A549 (cell line): ENCODE results near the gene GALNT18. TPM values are rescaled to one million over a fixed set of nuclear protein-coding genes. Genes with fewer than 3 reads are reported as not detected.

Experiments used
- ATAC-seq, 2 experiments: fragments of 200-7000 bp in 1 of 2; fragments of >200 bp in 1 of 2; cut with Nextera tagmentation in 1 of 2; cut with Tn5 transposase in 1 of 2; 3 replicates each; pipeline versions ENCODE4 v1.8.0 to v1.9.1; 2018 to 2020; ENCODE audit warnings: mild to moderate bottlenecking in 1 of 2, moderate library complexity in 1 of 2
- CTCF ChIA-PET: fragments of 300-600 bp; sonication (Branson Sonifier 250); formaldehyde crosslinking; extraction: SDS; loops from one replicate; lab custom pipeline; 2021; ENCODE audit warnings: antibody characterized with exemption, inconsistent platforms; lab: Yijun Ruan, JAX
- POLR2A ChIA-PET: fragments of 350-600 bp; formaldehyde crosslinking; extraction: SDS; loops from one replicate; lab custom pipeline; 2021; ENCODE audit warnings: antibody characterized with exemption, inconsistent platforms; lab: Yijun Ruan, JAX
- DNase-seq, 2 experiments: peaks; one replicate each; pipeline versions ENCODE4 v3.0.0 to v3.0.0-alpha.2; 2011 to 2016; ENCODE audit warnings: low read depth in 1 of 2, low spot score in 1 of 2
- FAIRE-seq: peaks from 2 replicates; lab custom pipeline; 2011; peaks lifted over from hg19 to GRCh38; lab: Jason Lieb, UNC
- H3K27ac ChIP-seq, 2 experiments: fragments of >200 bp; sonication (Bioruptor Twin); formaldehyde crosslinking; 3 replicates each; pipeline ENCODE4 v1.5.1; 2016 to 2017
- H3K4me1 ChIP-seq: fragments of >200 bp; sonication (Bioruptor Twin); formaldehyde crosslinking; 3 replicates; pipeline ENCODE4 v1.6.1; 2016
- H3K4me2 ChIP-seq: fragments of >200 bp; sonication (Bioruptor Twin); formaldehyde crosslinking; 3 replicates; pipeline ENCODE4 v1.6.1; 2016
- H3K4me3 ChIP-seq: fragments of >200 bp; sonication (Bioruptor Twin); formaldehyde crosslinking; 3 replicates; pipeline ENCODE4 v1.5.1; 2016
- H3K9me3 ChIP-seq: fragments of >200 bp; sonication (Bioruptor Twin); formaldehyde crosslinking; 3 replicates; pipeline ENCODE4 v1.6.1; 2016
- ATOH8 ChIP-seq: fragments of 250-450 bp; sonication (Bioruptor Pico); IDR thresholded peaks from 2 replicates; pipeline ENCODE4 v1.5.0; 2020; ENCODE audit warnings: low read depth, mild to moderate bottlenecking, moderate library complexity
- BHLHE40 ChIP-seq: IDR thresholded peaks from 2 replicates; pipeline ENCODE4 v1.6.1; 2012; ENCODE audit warnings: low read depth, low read length, inconsistent platforms
- ELK1 ChIP-seq: fragments of 150-350 bp; IDR thresholded peaks from 2 replicates; pipeline ENCODE4 v1.6.1; 2014; ENCODE audit warnings: low read depth, mild to moderate bottlenecking, low read length
- EP300 ChIP-seq, 2 experiments: fragments of >200 bp; sonication (Bioruptor Twin); formaldehyde crosslinking; IDR thresholded peaks; 2 replicates in 1 of 2; 3 replicates in 1 of 2; pipeline ENCODE4 v1.6.1; 2016 to 2017
- FOSL2 ChIP-seq, 2 experiments: fragments of 450-650 bp in 1 of 2; fragments of >200 bp in 1 of 2; sonication (Bioruptor Twin) in 1 of 2; formaldehyde crosslinking; IDR thresholded peaks; 2 replicates each; pipeline versions ENCODE4 v1.5.0 to v1.6.1; 2016 to 2020; ENCODE audit warnings: mild to moderate bottlenecking in 1 of 2, moderate library complexity in 1 of 2
- GATA3 ChIP-seq: IDR thresholded peaks from 2 replicates; pipeline ENCODE4 v1.6.1; 2012; ENCODE audit warnings: borderline replicate concordance
- HMGXB4 ChIP-seq: fragments of 250-450 bp; sonication (Bioruptor Pico); IDR thresholded peaks from 2 replicates; pipeline ENCODE4 v1.5.0; 2021; ENCODE audit warnings: mild to moderate bottlenecking, moderate library complexity, borderline replicate concordance
- HOXB13 ChIP-seq: fragments of 250-450 bp; sonication (Bioruptor Pico); IDR thresholded peaks from 2 replicates; pipeline ENCODE4 v1.5.0; 2020; ENCODE audit warnings: low read depth, mild to moderate bottlenecking, moderate library complexity
- HOXB5 ChIP-seq: fragments of 250-450 bp; sonication (Bioruptor Pico); IDR thresholded peaks from 2 replicates; pipeline ENCODE4 v1.5.0; 2020; ENCODE audit warnings: mild to moderate bottlenecking, moderate library complexity
- JUNB ChIP-seq: fragments of >200 bp; sonication (Bioruptor Twin); formaldehyde crosslinking; IDR thresholded peaks from 2 replicates; pipeline ENCODE4 v1.6.1; 2016
- MAX ChIP-seq: IDR thresholded peaks from 2 replicates; pipeline ENCODE4 v1.6.1; 2012
- MAZ ChIP-seq: fragments of 150-350 bp; IDR thresholded peaks from 2 replicates; pipeline ENCODE4 v1.6.1; 2014; ENCODE audit warnings: antibody characterized with exemption, low read depth, low read length, borderline replicate concordance
- NR3C1 ChIP-seq: fragments of >200 bp; sonication (Bioruptor Twin); formaldehyde crosslinking; IDR thresholded peaks from 3 replicates; pipeline ENCODE4 v1.6.1; 2017
- PBX3 ChIP-seq: IDR thresholded peaks from 2 replicates; pipeline ENCODE4 v1.6.1; 2012
- PHF8 ChIP-seq: fragments of 200-600 bp; sonication (generic); IDR thresholded peaks from 2 replicates; pipeline ENCODE4 v1.6.1; 2016; ENCODE audit warnings: low read depth, mild to moderate bottlenecking, antibody characterized with exemption, moderate library complexity, borderline replicate concordance
- POLR2A ChIP-seq: IDR thresholded peaks from 2 replicates; pipeline ENCODE4 v1.6.1; 2012; ENCODE audit warnings: mild to moderate bottlenecking, low read length
- RARB ChIP-seq: fragments of 250-450 bp; sonication (Bioruptor Pico); IDR thresholded peaks from 2 replicates; pipeline ENCODE4 v1.8.0; 2021; ENCODE audit warnings: mild to moderate bottlenecking, moderate library complexity
- SMC3 ChIP-seq: fragments of >200 bp; sonication (Bioruptor Twin); formaldehyde crosslinking; IDR thresholded peaks from 3 replicates; pipeline ENCODE4 v1.6.1; 2018; ENCODE audit warnings: inconsistent platforms
- SREBF2 ChIP-seq: fragments of 450-650 bp; IDR thresholded peaks from 2 replicates; pipeline ENCODE4 v1.6.1; 2014; ENCODE audit warnings: mild to moderate bottlenecking, moderate library complexity
- ZFP36 ChIP-seq: fragments of 450-650 bp; IDR thresholded peaks from 2 replicates; pipeline ENCODE4 v1.6.1; 2014; ENCODE audit warnings: borderline replicate concordance; ENCODE audit not compliant: partially characterized antibody
- ZSCAN20 ChIP-seq: fragments of 250-450 bp; sonication (Bioruptor Pico); IDR thresholded peaks from 2 replicates; pipeline ENCODE4 v1.8.0; 2022; ENCODE audit warnings: mild to moderate bottlenecking, moderate library complexity
- WGBS: methylation state at CpG from one replicate; pipeline ENCODE4 v1.1.6; 2017; ENCODE audit errors: missing lambda C conversion rate; 5-methylcytosine and 5-hydroxymethylcytosine counted together
- polyA plus RNA-seq, 4 experiments: library from polyadenylated mRNA; depleted of rRNA in 3 of 4; stranded (reverse); fragments of >200 nt; fragmentation: RNase III in 1 of 4; extraction: RNeasy Plus Mini Kit Qiagen cat#74134 plus additional on column Dnase treatment in 1 of 4; gene quantifications; 2 replicates in 3 of 4; 3 replicates in 1 of 4; pipeline ENCODE4 v1.2.3, GENCODE V29; 2011 to 2017

Gene GALNT18
- polyA plus RNA-seq, 2 of the 4 experiments (the other 2 are of a cell fraction): 6.7 to 16.1 TPM

- Histone ChIP-seq H3K27ac (no peak overlapping the region), H3K4me1 (peaks cover 10% of the 10 kb centered on the region; the same call in 2 of the 3 replicates), H3K9me3 (no peaks in the 10 kb centered on the region), H3K4me2 (no peak overlapping the region), H3K4me3 (no peak overlapping the region)
- no peak for FAIRE-seq
- ChIA-PET CTCF (no interaction called here), POLR2A (no interaction called here)
- ATAC-seq: no peak
- 83% methylated on average over 8 of the region's 8 CpGs for WGBS
- TF ChIP-seq POLR2A: no peak
- no peak for DNase-seq
Measured at GRCh38 chr11:11592146-11592684, 29.6 kb downstream of the GALNT18 start.

GRCh38 chr11:11589437-11589836, 32.4 kb downstream of the GALNT18 start:
- DNase-seq (no peak), FAIRE-seq (no peak), ATAC-seq (no peak)
- H3K4me1 ChIP-seq: peaks cover 19% of the 10 kb centered on the region; the same call in 2 of the 3 replicates
- H3K4me2 ChIP-seq: no peak overlapping the region
- TF ChIP-seq JUNB: no peak
- no peak for TF ChIP-seq BHLHE40
- TF ChIP-seq SMC3: no peak
- TF ChIP-seq ZFP36: no peak
- ChIA-PET POLR2A (no interaction called here), CTCF (interaction anchor here (1.1 to 2.2 kb wide), 2 partner anchors 13 to 14 kb away, joined by 5 to 7 read pairs; no protein-coding TSS in a partner anchor)
- WGBS: 87% methylated on average over 4 of the region's 4 CpGs
- H3K27ac ChIP-seq: no peak overlapping the region
- no peak overlapping the region for H3K4me3 ChIP-seq
- no peaks in the 10 kb centered on the region for H3K9me3 ChIP-seq

GRCh38 chr11:11588891-11589290, 32.9 kb downstream of the GALNT18 start:
- ATAC-seq (no peak), DNase-seq (no peak), FAIRE-seq (no peak)
- TF ChIP-seq FOSL2 (IDR thresholded peaks at IDR 0.05) (no peak), FOSL2 (CRISPR knock-in tag; IDR thresholded peaks at IDR 0.05) (no peak)
- no peak overlapping the region for H3K4me2 ChIP-seq
- no peaks in the 10 kb centered on the region for H3K9me3 ChIP-seq
- POLR2A ChIA-PET: no interaction called here
- CTCF ChIA-PET: interaction anchor here (1.1 to 2.2 kb wide), 2 partner anchors 13 kb away, joined by 5 to 7 read pairs; no protein-coding TSS in a partner anchor
- WGBS: 88% methylated on average over 1 of the region's 1 CpG
- no peak overlapping the region for H3K4me3 ChIP-seq
- no peak overlapping the region for H3K27ac ChIP-seq
- peaks cover 24% of the 10 kb centered on the region for H3K4me1 ChIP-seq

GRCh38 chr11:11588243-11588642, 33.6 kb downstream of the GALNT18 start:
- POLR2A ChIA-PET: no interaction called here
- 62% methylated on average over 2 of the region's 2 CpGs for WGBS
- no peak for TF ChIP-seq JUNB
- no peak for TF ChIP-seq GATA3
- no peak for TF ChIP-seq FOSL2 (IDR thresholded peaks at IDR 0.05)
- no peak for TF ChIP-seq FOSL2 (CRISPR knock-in tag; IDR thresholded peaks at IDR 0.05)
- TF ChIP-seq NR3C1: no peak
- TF ChIP-seq MAX: no peak
- TF ChIP-seq HMGXB4 (CRISPR knock-in tag): no peak
- no peak for TF ChIP-seq PHF8
- TF ChIP-seq ZSCAN20: no peak
- no peak for TF ChIP-seq SREBF2
- TF ChIP-seq HOXB13 (CRISPR knock-in tag): no peak
- no peak for TF ChIP-seq EP300 (IDR thresholded peaks at IDR 0.05)
- TF ChIP-seq ELK1: no peak
- TF ChIP-seq HOXB5 (CRISPR knock-in tag): no peak
- TF ChIP-seq MAZ: no peak
- TF ChIP-seq PBX3: no peak
- no peak for TF ChIP-seq RARB
- no peak for TF ChIP-seq ATOH8
- peaks cover 28% of the 10 kb centered on the region for H3K4me1 ChIP-seq
- H3K4me2 ChIP-seq: no peak overlapping the region
- DNase-seq (no peak), ATAC-seq (no peak), FAIRE-seq (peak; percentile 18)
- no peaks in the 10 kb centered on the region for H3K9me3 ChIP-seq
- H3K4me3 ChIP-seq: no peak overlapping the region
- CTCF ChIA-PET: interaction anchor here (1.0 to 2.2 kb wide), 4 partner anchors 10 to 31 kb away, joined by 3 to 7 read pairs (median 4); no protein-coding TSS in a partner anchor
- no peak overlapping the region; a peak in 1 of 6 replicates for H3K27ac ChIP-seq
